ENCODE data around the gene CLDN10. TPM values are rescaled to one million over a fixed set of nuclear protein-coding genes. Genes with fewer than 3 reads are reported as not detected.

The CLDN10 gene
- total RNA-seq, 1 experiment from 2014 or later = not detected

DNA sequence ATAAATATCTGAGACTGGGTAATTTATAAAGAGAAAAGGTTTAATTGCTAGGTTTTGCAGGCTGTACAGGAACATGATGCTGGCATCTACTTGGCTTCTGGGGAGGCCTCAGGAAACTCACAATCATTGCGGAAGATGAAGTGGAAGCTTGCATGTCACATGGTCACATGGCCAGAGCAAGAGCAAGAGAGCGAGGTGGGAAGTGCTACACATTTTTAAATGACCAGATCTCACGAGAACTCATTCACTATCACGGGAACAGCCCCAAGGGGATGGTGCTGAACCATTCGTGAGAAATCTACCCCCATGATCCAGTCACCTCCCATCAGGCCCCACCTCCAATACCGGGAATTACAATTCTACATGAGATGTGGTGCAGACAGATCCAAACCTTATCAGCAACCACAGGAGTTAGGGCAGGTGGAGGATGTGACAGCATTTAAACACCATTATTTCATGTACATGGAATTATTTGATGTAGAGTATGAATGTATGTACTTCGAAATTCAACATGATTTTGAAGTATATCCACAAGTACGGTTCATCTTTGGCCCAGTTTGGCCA is 10.5 kb upstream of the CLDN10 start:
- POLR2A ChIA-PET = no interaction called here
- Mint-ChIP-seq H3K9me3 (ENCODE audit: unreplicated experiment) (no peaks in the 10 kb centered on the region), H3K27me3 (ENCODE audit: insufficient read depth, unreplicated experiment) (peaks cover 3% of the 10 kb centered on the region), H3K27ac (ENCODE audit: unreplicated experiment) (no peak overlapping the region), H3K36me3 (ENCODE audit: insufficient read depth, unreplicated experiment) (no peaks in the 10 kb centered on the region), H3K4me1 (ENCODE audit: low read depth, unreplicated experiment) (peaks cover 6% of the 10 kb centered on the region), H3K4me3 (ENCODE audit: unreplicated experiment) (no peak overlapping the region)
- CTCF ChIA-PET = no interaction called here
- no peak for DNase-seq
- TF ChIP-seq, protein P1, sequence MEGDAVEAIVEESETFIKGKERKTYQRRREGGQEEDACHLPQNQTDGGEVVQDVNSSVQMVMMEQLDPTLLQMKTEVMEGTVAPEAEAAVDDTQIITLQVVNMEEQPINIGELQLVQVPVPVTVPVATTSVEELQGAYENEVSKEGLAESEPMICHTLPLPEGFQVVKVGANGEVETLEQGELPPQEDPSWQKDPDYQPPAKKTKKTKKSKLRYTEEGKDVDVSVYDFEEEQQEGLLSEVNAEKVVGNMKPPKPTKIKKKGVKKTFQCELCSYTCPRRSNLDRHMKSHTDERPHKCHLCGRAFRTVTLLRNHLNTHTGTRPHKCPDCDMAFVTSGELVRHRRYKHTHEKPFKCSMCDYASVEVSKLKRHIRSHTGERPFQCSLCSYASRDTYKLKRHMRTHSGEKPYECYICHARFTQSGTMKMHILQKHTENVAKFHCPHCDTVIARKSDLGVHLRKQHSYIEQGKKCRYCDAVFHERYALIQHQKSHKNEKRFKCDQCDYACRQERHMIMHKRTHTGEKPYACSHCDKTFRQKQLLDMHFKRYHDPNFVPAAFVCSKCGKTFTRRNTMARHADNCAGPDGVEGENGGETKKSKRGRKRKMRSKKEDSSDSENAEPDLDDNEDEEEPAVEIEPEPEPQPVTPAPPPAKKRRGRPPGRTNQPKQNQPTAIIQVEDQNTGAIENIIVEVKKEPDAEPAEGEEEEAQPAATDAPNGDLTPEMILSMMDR (IDR thresholded peaks at IDR 0.05; ENCODE audit: insufficient read depth in 1 of 2, low read depth in 1 of 2, low read length in 1 of 2, severe bottlenecking in 1 of 2, unreplicated experiment in 1 of 2) = no peak
- no peaks in the 10 kb centered on the region for H3K36me3 ChIP-seq (ENCODE audit: control insufficient read depth, insufficient read depth, low read length)
- intact Hi-C loops (cut with micrococcal nuclease; ENCODE audit: unreplicated experiment) = no loop called here
- H3K27me3 ChIP-seq (replicated peaks; ENCODE audit: control insufficient read depth, insufficient read depth, low read length) = no peaks in the 10 kb centered on the region
- H3K4me3 ChIP-seq (ENCODE audit: low read depth, low read length) = no peak overlapping the region
- no TSS peak for BruUV-seq (replicated peaks)
- no peaks in the 10 kb centered on the region for H3K4me1 ChIP-seq
- H3K9me3 ChIP-seq = no peaks in the 10 kb centered on the region

DNA sequence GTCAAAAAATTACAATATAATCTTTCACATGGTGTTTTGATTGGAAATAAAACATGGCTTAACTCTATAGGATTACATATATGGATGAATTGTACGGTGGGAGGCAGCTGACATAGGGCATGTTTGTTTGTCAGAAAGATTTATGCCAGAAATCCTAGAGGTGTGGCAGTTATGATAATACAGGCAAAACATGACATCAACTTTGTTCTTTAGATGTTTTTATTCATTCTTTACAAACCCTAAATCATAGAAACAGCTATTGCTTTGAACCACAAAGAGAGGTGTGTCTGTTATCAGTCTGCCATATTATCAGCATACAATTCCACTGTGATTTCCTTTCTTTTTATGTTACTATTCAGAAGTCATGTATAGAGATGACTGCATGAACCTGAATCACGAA is 8.2 kb upstream of the CLDN10 start:
- no TSS peak for BruUV-seq (replicated peaks)
- CTCF ChIA-PET = no interaction called here
- Histone ChIP-seq H3K4me1 (no peaks in the 10 kb centered on the region), H3K36me3 (ENCODE audit: control insufficient read depth, insufficient read depth, low read length) (no peaks in the 10 kb centered on the region), H3K9me3 (no peaks in the 10 kb centered on the region), H3K4me3 (ENCODE audit: low read depth, low read length) (no peak overlapping the region), H3K27me3 (replicated peaks; ENCODE audit: control insufficient read depth, insufficient read depth, low read length) (no peaks in the 10 kb centered on the region)
- no peaks in the 10 kb centered on the region for H3K9me3 Mint-ChIP-seq (ENCODE audit: unreplicated experiment)
- TF ChIP-seq, protein P1 (IDR thresholded peaks at IDR 0.05; ENCODE audit: insufficient read depth in 1 of 2, low read depth in 1 of 2, low read length in 1 of 2, severe bottlenecking in 1 of 2, unreplicated experiment in 1 of 2) = no peak
- H3K4me3 Mint-ChIP-seq (ENCODE audit: unreplicated experiment) = no peak overlapping the region
- DNase-seq = no peak
- H3K27me3 Mint-ChIP-seq (ENCODE audit: insufficient read depth, unreplicated experiment) = peaks cover 6% of the 10 kb centered on the region
- POLR2A ChIA-PET = no interaction called here
- no peak overlapping the region for H3K27ac Mint-ChIP-seq (ENCODE audit: unreplicated experiment)
- H3K4me1 Mint-ChIP-seq (ENCODE audit: low read depth, unreplicated experiment) = peaks cover 15% of the 10 kb centered on the region
- H3K36me3 Mint-ChIP-seq (ENCODE audit: insufficient read depth, unreplicated experiment) = no peaks in the 10 kb centered on the region
- intact Hi-C loops (cut with micrococcal nuclease; ENCODE audit: unreplicated experiment) = no loop called here

DNA sequence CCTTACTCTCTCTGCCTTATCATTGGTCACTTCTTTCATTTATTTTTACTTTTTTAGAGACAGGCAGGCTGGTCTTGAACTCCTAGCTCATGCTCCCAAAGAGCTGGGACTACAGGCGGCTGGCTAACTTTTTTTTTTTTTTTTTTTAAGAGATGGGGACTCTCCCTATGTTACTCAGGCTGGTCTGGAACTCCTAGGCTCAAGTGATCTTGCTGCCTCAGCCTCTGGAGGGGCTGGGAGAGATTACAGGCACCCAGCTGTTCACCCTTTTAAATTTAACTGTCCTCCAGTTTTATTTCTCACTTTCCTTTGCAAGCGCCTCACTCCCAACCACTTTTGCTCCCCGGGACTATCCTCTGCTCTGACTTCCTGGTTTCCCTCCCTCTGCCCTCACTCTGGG is 5.6 kb upstream of the CLDN10 start:
- no peaks in the 10 kb centered on the region for H3K4me1 ChIP-seq
- H3K4me3 ChIP-seq (ENCODE audit: low read depth, low read length) = no peak overlapping the region
- CTCF ChIA-PET = interaction anchor here (0.6 kb wide), 1 partner anchor 55 kb away, joined by 4 read pairs; no protein-coding TSS in a partner anchor
- POLR2A ChIA-PET = no interaction called here
- peak overlapping the region; percentile 37 for H3K27ac Mint-ChIP-seq (ENCODE audit: unreplicated experiment)
- peaks cover 15% of the 10 kb centered on the region for H3K4me1 Mint-ChIP-seq (ENCODE audit: low read depth, unreplicated experiment)
- no peaks in the 10 kb centered on the region for H3K36me3 Mint-ChIP-seq (ENCODE audit: insufficient read depth, unreplicated experiment)
- BruUV-seq (replicated peaks) = no TSS peak
- no peak overlapping the region for H3K4me3 Mint-ChIP-seq (ENCODE audit: unreplicated experiment)
- DNase-seq = no peak
- no peaks in the 10 kb centered on the region for H3K36me3 ChIP-seq (ENCODE audit: control insufficient read depth, insufficient read depth, low read length)
- TF ChIP-seq, protein P1 (IDR thresholded peaks at IDR 0.05; ENCODE audit: insufficient read depth in 1 of 2, low read depth in 1 of 2, low read length in 1 of 2, severe bottlenecking in 1 of 2, unreplicated experiment in 1 of 2) = no peak
- peaks cover 6% of the 10 kb centered on the region for H3K27me3 Mint-ChIP-seq (ENCODE audit: insufficient read depth, unreplicated experiment)
- intact Hi-C loops (cut with micrococcal nuclease; ENCODE audit: unreplicated experiment) = no loop called here
- no peaks in the 10 kb centered on the region for H3K27me3 ChIP-seq (replicated peaks; ENCODE audit: control insufficient read depth, insufficient read depth, low read length)
- no peaks in the 10 kb centered on the region for H3K9me3 ChIP-seq
- no peaks in the 10 kb centered on the region for H3K9me3 Mint-ChIP-seq (ENCODE audit: unreplicated experiment)
